GM21447 (cell line): Measurements from ENCODE around the gene LDLRAD4.
"Not testable (repeated sequence)": the region's sequence is repeated elsewhere in the genome, so short reads cannot be mapped to it uniquely, and the experiment has no call there.

Source experiments
- ATAC-seq: cut with Tn5 transposase; IDR thresholded peaks from one replicate; pipeline ENCODE4 v1.9.1; 2021; ENCODE audit not compliant: unreplicated experiment

Gene LDLRAD4

DNA sequence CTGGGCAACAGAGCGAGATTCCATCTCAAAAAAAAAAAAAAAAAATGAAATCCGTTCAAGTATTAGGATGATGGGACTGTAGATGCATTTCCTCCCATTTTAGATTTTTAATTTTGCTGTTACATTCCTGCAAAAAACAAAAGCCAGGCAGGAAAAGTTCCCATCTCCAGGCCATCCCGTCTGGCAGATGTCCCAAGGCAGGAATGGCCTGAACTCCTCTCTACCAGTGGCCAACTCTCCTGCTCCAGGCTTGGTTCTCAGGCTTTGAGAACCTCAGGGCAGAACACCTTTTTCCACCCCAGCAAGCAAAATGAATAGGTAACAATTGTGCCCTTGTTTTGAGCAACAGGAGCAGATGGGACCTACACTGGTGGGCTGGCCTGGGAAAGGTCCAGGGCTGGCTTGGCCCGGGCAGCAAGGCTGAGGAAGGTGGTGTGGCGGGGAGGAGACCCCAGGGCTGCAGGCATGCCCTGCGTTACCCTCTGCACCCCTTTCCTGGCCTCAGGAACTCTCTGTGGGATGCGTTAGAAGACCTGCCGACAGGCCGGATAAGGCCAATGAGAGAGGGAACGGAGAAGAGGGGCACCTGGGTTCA is 421.8 kb downstream of the LDLRAD4 start:
- no peak for ATAC-seq

GRCh38 chr18:13641551-13642439 is 423.2 kb downstream of the LDLRAD4 start:
- no peak for ATAC-seq

GRCh38 chr18:13642440-13642827 is 423.9 kb downstream of the LDLRAD4 start:
- no peak for ATAC-seq

- ATAC-seq, result no peak
Measured at GRCh38 chr18:13643261-13643751, 424.7 kb downstream of the LDLRAD4 start.

DNA sequence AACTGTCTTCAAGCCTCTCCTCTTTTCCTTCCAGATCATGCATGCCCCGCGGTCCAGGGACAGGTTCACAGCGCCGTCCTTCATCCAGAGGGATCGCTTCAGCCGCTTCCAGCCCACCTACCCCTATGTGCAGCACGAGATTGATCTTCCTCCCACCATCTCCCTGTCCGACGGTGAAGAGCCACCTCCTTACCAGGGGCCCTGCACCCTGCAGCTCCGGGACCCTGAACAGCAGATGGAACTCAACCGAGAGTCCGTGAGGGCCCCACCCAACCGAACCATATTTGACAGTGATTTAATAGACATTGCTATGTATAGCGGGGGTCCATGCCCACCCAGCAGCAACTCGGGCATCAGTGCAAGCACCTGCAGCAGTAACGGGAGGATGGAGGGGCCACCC is 426.5 kb downstream of the LDLRAD4 start:
- ATAC-seq, result no peak

DNA sequence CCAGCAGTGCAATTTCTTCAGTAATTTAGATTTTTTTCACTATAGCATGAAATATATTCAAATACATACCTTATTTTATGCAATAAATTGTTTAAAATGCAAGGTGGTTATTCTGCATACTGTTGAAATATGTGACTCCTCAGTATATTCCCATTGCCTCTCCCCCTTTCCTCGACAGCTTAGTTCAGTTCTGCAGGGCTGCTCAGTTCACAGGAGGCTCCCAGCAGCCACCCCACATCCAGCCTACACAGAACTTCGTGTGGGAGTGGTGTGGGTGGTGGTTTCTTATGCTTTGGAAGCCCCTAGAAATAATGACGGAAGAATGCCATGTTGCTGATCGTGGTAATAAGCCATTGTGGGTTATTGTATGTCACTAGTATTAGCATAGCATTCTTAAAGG is 428.1 kb downstream of the LDLRAD4 start:
- no peak for ATAC-seq

DNA sequence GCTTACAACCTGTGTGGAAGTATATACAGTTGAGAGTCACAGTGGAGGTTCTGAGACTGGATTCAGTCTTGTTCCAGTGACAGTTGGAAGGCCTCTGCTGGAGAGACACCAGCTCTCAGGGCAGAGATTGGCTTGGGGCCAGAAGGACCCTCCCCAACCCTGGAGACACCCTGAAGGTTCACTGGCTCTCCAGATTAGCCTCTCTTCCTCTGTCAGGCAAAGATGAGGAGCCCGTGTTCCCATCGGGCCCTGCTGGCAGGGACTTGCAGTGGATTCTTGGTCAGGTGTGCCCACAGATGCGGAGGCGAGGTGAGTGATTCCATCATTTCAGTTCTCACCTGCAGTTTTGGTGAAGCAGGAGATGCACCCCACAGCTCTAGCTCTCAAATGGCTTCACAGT is 429.2 kb downstream of the LDLRAD4 start:
- no peak for ATAC-seq

DNA sequence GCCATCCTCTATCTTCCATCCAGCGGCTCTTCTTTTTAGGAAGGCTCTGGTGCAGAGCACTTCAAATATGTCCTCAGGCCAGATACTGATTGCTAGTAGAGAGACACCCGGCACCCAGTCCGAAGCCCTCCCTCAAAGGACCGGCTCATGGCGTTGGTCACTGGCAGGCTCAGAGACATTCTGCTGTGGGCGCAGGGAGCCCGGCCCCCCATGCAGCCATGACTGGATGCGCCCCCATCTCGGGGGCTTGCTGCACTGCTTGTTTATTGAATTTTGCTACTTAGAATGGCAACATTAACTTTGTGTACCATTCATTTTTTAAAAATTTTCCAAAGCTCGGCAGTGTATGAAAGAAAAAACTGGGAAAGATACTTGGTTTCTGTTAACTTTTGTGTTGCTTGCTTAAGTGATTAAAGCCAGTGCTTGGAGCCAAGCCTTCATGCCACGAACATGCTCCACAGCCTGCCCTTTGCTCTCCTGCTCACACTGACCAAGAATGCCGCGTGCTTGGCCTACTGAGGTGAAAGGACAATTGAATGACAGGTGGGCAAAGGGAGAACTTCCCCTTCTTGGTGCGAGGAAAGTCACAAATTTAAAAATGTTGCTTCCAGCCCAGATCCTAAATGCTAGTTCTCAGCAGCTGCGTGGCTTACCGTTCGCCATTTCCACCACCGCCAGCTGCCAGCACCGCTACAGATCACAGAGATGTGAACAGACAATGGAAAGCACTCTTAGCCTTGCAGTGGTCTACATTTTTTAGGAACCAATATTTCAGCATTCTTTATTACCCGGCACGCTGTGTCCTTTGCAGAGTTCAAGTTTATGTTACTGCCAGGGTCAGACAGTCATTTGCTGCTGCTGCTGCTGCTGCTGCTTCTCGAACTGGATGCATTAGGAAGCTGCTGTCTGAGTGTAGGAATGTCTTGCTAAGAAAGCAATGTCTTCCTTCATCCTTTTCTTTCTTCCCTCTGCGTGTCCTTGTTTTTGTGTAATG is 431.1 kb downstream of the LDLRAD4 start:
- no peak for ATAC-seq

- ATAC-seq, result no peak
Measured at GRCh38 chr18:13653746-13654433, 435.3 kb downstream of the LDLRAD4 start.

- no peak for ATAC-seq
Measured at GRCh38 chr18:13657974-13658373, 439.4 kb downstream of the LDLRAD4 start.

GRCh38 chr18:13658436-13659204 is 440.1 kb downstream of the LDLRAD4 start:
- ATAC-seq, result no peak

- no peak for ATAC-seq
Measured at GRCh38 chr18:13660510-13660909, 441.9 kb downstream of the LDLRAD4 start.

DNA sequence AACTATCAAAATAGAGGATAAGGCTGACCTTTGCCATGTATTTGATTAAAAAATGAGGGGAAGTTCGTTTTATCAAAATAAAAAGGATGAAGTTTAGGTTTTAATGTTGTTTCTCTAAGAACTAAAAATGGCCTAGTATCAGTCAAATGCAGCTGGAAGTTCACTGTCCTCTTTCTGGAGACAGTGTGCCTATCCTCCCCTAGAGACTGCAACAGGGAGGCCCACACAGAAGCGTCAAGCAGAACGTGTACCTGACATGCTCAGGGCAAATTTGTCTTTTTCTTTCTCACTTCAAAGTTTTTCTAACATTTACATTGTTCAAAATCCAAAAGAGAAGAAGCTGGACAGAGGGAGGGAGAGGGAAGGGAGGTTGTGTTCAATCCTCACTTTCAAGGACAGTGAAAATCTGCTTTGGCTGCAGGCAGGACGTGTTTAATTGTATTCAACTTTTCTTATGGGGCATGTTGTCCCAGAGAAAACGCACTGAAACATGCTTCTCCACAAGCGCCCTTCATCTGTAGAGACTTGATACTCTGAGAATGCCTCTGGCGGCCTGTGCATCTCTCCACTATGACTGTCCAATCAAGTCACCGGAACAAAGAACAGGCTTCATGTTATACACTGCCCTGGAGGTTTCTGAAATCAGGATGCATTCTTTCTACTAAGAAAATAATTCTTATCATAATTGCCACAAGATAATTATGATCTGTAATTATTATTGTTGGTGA is 442.7 kb downstream of the LDLRAD4 start:
- no peak for ATAC-seq

GRCh38 chr18:13661779-13662256 is 443.3 kb downstream of the LDLRAD4 start:
- no peak for ATAC-seq

DNA sequence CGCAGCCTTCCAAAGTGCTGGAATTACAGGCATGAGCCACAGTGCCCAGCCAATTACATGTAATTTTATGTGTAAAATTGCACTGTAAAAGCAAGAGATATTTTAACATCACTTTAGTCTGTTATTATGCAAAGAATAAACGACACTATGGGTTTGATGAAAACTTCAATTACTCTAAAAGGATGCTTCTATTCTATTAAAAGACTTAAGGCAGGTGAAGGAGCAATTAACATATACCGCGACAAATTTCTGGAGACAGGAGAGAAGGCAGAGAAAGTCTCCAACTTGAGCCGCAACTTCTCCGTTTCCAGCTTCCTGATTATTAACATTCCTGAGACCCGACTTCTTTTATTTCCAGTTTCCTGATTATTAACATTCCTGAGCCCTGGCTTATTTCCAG is 454.1 kb downstream of the LDLRAD4 start:
- ATAC-seq, result no peak

DNA sequence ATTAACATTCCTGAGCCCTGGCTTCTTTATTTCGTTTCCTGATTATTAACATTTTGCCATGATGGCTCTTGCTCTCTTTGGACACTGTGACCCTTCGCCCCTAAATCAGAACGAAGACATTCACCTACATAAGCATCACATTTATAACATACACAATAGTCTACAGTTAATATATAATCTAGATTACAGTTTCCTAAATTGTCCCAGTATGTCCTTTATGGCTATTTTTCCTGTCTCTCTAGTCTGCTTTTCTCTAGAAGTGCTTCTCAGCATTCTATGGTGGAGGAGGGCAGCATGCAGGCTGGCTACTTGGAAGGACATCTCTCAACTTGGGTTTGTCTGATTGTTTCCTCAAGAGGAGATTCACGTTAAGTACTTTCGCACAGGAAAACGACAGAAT is 457.9 kb downstream of the LDLRAD4 start:
- ATAC-seq, result no peak

DNA sequence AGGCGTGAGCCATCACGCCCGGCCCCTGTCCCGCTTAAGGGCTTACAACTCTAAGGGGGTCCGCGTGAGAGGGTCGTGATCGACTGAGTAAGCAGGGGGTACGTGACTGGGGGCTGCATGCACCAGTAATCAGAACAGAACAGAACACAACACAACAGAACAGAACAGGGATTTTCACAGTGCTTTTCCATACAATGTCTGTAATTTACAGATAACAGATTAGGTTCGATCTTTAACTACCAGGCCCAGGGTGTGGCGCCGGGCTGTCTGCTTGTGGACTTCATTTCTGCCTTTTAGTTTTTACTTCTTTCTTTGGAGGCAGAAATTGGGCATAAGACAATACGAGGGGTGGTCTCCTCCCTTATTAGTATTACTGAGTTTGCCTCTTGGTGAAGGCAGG is 458.8 kb downstream of the LDLRAD4 start:
- ATAC-seq, result not testable (repeated sequence)

DNA sequence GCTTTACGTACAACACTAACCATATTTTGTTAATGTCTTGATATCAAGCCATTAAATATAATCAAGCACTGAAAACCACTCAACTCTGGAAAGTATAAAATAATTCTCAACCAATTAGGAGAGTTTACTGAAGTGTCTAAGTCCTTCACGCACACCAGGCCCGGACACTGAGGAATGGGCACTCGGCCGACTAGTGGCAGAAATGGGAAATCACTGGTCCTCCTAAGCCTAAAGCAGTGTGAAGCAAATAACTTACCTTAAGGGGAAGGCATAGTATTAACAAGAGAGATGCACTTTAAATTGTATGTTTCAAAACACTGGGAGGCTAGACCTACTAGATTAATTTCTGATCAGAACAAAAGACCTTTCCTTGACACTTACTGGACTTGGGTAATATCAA is 462.1 kb downstream of the LDLRAD4 start:
- ATAC-seq, result no peak

- ATAC-seq, result no peak
Measured at GRCh38 chr18:13681701-13682100, 463.1 kb downstream of the LDLRAD4 start.
